ENCODE measurements around the gene IFT20.

DNA sequence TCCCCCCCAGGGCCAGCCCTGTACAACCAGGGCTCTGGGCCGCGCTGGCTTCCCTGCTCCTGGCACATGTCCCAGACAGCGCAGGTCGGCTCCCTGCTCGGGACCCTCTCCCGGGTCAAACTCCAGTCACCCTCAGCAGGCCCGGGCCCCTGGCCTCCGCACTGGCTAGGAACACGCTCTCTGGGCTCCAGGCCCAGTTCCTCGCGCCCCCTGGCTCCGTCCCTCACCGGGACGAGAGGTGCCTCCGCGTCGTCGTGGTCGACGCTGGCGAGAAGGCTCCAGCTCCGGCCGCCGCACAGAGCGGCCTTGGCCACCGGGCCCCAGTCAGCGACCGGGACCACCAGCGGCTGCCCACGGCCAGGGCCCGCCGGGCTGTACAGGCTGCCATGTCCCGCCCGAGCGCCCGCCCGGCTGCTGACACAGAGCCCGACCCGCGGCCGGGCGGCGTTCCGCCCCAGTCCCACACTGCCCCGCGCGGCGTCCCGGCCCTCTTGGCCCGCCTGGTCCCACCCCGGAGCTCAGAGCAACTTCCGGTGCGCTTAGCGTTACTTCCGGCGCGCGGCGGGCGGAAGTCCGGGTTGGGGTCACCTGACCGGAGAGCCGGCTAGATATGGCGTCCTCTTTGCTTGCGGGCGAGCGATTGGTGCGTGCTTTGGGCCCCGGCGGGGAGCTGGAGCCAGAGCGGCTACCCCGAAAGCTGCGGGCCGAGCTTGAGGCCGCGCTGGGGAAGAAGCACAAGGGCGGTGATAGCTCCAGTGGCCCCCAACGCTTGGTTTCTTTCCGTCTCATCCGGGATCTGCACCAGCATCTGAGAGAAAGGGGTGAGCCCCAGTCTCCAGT is 22.0 kb upstream of the IFT20 start, which contains the start of gene POLDIP2:
- no peak for TF ChIP-seq EZH2phosphoT487 (IDR thresholded peaks at IDR 0.05; ENCODE audit: low read depth)
- TF ChIP-seq, protein P1, sequence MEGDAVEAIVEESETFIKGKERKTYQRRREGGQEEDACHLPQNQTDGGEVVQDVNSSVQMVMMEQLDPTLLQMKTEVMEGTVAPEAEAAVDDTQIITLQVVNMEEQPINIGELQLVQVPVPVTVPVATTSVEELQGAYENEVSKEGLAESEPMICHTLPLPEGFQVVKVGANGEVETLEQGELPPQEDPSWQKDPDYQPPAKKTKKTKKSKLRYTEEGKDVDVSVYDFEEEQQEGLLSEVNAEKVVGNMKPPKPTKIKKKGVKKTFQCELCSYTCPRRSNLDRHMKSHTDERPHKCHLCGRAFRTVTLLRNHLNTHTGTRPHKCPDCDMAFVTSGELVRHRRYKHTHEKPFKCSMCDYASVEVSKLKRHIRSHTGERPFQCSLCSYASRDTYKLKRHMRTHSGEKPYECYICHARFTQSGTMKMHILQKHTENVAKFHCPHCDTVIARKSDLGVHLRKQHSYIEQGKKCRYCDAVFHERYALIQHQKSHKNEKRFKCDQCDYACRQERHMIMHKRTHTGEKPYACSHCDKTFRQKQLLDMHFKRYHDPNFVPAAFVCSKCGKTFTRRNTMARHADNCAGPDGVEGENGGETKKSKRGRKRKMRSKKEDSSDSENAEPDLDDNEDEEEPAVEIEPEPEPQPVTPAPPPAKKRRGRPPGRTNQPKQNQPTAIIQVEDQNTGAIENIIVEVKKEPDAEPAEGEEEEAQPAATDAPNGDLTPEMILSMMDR (IDR thresholded peaks at IDR 0.05; ENCODE audit: low read depth, low read length), result no peak
